HEK293T (cell line): Measurements from ENCODE around the gene MRAP2.

Experiments used
- ARNT ChIP-seq: fragments of 450-650 bp; IDR thresholded peaks from 2 replicates; pipeline ENCODE4 v1.6.1; 2017; ENCODE audit warnings: mild to moderate bottlenecking
- BHLHE40 ChIP-seq: fragments of 450-650 bp; IDR thresholded peaks from 2 replicates; pipeline ENCODE4 v1.6.1; 2016; ENCODE audit warnings: mild to moderate bottlenecking, moderate library complexity, borderline replicate concordance
- ELF4 ChIP-seq: fragments of 450-650 bp; IDR thresholded peaks from 2 replicates; pipeline ENCODE4 v1.6.1; 2017; ENCODE audit warnings: antibody characterized with exemption
- FOXK2 ChIP-seq: fragments of 450-650 bp; IDR thresholded peaks from 2 replicates; pipeline ENCODE4 v1.6.1; 2016; ENCODE audit warnings: mild to moderate bottlenecking
- FOXM1 ChIP-seq: fragments of 450-650 bp; IDR thresholded peaks from 2 replicates; pipeline ENCODE4 v1.6.1; 2017; ENCODE audit warnings: mild to moderate bottlenecking, borderline replicate concordance
- HDGF ChIP-seq: fragments of 450-650 bp; IDR thresholded peaks from 2 replicates; pipeline ENCODE4 v1.6.1; 2017; ENCODE audit warnings: antibody characterized with exemption, borderline replicate concordance
- L3MBTL2 ChIP-seq: fragments of 450-650 bp; conservative IDR thresholded peaks from 2 replicates; pipeline ENCODE4 v1.6.1; 2016; ENCODE audit warnings: mild to moderate bottlenecking
- LEF1 ChIP-seq: fragments of 450-650 bp; IDR thresholded peaks from 2 replicates; pipeline ENCODE4 v1.6.1; 2017; ENCODE audit warnings: mild to moderate bottlenecking, borderline replicate concordance
- NFRKB ChIP-seq: fragments of 450-650 bp; IDR thresholded peaks from 2 replicates; pipeline ENCODE4 v1.6.1; 2016; ENCODE audit warnings: mild to moderate bottlenecking, moderate library complexity
- SP1 ChIP-seq: fragments of 450-650 bp; IDR thresholded peaks from 2 replicates; pipeline ENCODE4 v1.6.1; 2017
- SUZ12 ChIP-seq: fragments of 450-650 bp; IDR thresholded peaks from 2 replicates; pipeline ENCODE4 v1.6.1; 2016; ENCODE audit warnings: mild to moderate bottlenecking
- TARDBP ChIP-seq: fragments of 450-650 bp; IDR thresholded peaks from 2 replicates; pipeline ENCODE4 v1.6.1; 2016
- ZNF384 ChIP-seq: fragments of 450-650 bp; IDR thresholded peaks from 2 replicates; pipeline ENCODE4 v1.6.1; 2016
- TF ChIP-seq, protein P1 (sequence below): fragments of 450-650 bp; IDR thresholded peaks from 2 replicates; pipeline ENCODE4 v1.6.1; 2016

DNA sequence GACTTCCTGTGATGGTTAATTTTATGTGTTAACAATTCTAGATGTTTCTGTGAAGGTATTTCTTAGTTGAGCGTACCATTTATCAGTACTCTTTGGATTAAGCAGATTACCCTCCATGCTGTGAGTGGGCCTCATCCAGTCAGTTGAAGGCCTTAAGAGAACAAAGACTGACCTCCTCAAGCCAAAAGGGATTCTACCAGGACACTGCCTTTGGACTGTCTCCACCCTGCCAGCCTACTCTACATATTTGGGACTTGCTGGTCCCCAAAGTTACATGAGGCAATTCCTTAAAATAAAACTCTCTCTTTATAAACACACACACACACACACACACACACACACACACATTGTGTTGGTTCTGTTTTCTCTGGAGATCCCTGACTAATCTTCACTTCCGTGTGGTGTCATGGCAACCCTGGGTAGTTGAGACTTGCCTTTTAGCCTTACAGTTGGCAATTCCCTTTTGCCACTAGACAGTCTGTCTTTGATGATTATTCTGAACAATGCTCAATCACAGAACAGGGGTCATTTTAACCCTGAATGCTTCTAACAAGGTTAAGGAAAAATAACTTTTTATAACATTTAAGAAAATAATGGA lies 32.2 kb downstream of the MRAP2 start:
- TF ChIP-seq FOXK2 (no peak), LEF1 (no peak), ELF4 (no peak), L3MBTL2 (no peak), SUZ12 (no peak), TARDBP (no peak), ARNT (no peak), FOXM1 (no peak), BHLHE40 (no peak), ZNF384 (no peak), HDGF (no peak), SP1 (no peak), NFRKB (no peak)
- TF ChIP-seq, protein P1, sequence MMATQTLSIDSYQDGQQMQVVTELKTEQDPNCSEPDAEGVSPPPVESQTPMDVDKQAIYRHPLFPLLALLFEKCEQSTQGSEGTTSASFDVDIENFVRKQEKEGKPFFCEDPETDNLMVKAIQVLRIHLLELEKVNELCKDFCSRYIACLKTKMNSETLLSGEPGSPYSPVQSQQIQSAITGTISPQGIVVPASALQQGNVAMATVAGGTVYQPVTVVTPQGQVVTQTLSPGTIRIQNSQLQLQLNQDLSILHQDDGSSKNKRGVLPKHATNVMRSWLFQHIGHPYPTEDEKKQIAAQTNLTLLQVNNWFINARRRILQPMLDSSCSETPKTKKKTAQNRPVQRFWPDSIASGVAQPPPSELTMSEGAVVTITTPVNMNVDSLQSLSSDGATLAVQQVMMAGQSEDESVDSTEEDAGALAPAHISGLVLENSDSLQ: no peak
